HG03066 (cell line): ENCODE data around the gene DUS1L.
A peak's percentile ranks its signal among the peaks of the same experiment; 100 is the strongest.

ENCODE experiments used
- ATAC-seq: cut with Tn5 transposase; IDR thresholded peaks from one replicate; pipeline ENCODE4 v1.9.1; 2021; ENCODE audit warnings: low read depth; ENCODE audit not compliant: unreplicated experiment

Gene DUS1L

DNA sequence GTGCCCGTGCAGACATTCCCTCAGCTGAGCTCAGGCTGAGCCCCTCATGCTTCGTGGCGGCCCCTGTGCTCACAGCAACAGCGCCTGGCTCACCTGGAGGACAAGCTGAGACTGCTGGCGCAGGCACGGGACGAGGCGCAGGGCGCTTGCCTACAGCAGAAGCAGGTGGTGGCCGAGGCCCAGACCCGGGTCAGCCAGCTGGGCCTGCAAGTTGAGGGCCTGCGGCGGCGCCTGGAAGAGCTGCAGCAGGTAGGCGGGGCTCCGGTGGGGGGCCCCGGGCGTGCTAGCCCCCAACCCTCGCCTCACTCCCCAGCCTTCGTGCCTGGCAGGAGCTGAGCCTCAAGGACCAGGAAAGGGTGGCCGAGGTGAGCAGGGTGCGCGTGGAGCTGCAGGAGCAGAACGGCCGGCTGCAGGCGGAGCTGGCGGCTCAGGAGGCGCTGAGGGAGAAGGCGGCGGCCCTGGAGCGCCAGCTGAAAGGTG, 35.6 kb downstream of the DUS1L start:
- no peak for ATAC-seq

DNA sequence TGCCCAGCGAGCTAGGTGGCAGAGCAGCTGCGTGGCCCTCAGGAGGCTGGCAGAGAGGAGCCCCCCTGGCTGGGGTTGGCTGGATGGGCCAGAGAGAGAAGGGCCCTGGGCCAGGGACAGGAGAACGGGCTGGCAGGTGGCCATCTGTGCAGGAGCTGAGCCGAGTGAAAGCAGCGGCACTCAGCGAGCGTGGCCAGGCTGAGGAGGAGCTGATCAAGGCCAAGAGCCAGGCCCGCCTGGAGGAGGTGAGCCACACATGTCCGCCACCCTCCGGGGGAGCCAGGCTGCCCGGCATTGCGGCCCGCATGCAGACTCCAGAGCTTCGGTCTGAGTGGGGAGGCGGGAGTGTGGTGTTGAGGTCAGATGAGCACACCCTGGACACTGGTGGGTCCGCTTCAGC, 36.2 kb downstream of the DUS1L start:
- no peak for ATAC-seq

DNA sequence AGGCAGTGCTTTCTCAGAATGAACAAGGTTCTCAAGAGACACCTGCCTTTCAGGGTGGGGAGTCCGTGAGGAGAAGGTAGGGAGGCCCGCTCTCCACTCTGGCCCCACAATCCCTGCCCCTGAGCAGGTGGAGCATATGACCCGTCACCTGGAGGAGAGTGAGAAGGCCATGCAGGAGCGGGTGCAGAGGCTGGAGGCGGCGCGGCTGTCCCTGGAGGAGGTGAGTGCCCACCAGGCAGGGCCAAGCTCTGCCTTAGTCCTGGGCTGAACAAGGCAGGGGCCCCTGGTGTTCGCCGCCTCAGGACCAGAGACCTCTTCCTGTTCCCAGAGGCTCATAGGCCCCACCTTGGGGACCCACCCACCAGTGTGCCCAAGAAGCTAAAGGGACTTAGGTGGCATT, 36.6 kb downstream of the DUS1L start:
- ATAC-seq = no peak

DNA sequence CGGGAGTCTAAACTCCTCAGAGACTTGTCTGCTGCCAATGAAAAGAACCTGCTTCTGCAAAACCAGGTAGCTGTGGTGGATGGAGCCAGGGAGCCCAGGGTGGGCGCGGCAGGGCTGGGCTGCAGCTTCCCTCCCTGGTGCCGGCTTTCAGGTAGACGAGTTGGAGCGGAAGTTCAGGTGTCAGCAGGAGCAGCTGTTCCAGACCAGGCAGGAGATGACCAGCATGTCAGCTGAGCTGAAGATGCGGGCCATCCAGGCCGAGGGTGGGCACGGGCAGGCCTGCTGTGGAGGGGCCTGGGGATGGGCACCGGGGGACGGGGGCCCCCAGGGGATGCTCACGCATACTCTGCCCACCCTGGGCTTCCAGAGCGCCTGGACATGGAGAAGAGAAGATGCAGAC, 37.4 kb downstream of the DUS1L start:
- ATAC-seq = no peak

DNA sequence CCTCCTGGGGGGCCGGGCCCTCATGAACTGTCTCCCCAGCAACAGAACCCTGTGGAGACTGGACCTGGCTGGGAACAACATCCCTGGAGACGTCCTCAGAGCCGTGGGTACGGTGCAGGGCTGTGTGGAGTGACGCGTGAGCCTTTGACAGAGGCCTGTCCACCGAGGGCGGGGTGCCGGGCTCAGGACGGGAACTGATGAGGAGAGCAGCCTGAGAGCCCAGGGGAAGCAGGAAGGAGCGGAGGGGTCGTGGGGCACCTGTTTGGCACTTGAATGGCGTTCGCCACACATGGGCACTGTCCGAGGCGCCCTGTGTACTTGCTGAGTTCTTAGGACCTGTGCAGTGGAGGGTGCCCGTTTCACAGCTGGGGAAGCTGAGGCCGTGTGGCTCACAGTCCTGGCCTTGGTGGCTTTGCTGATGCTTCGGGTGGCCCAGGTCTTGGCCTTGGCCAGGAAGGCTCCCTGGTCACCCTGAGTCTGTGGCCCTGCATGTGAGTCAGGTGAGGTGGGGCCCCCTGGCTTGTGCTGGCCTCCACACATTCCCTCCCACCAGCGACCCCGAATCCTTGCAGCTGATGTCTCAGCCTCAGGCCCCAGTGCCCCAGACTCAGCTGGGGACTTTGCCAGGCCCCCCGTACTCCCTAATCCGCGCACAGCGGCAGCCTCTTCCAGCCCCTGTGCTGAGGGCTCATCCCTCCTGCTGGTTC, 40.0 kb downstream of the DUS1L start:
- no peak for ATAC-seq

DNA sequence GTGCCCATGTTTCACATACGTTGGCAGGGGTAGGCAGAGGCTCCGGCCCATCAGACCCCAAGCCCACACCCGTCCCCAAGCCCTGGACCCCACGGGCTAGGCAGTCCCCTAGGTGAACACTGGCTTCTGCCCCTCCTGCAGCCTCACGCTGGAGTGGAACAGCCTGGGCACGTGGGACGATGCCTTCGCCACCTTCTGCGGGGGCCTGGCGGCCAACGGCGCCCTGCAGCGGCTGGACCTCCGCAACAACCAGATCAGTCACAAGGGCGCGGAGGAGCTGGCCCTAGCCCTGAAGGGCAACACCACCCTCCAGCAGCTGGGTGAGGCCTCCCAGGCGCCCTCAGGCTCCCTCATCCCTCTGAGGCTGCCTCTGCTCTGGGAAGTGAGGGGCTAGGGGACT, 40.7 kb downstream of the DUS1L start:
- ATAC-seq = no peak

DNA sequence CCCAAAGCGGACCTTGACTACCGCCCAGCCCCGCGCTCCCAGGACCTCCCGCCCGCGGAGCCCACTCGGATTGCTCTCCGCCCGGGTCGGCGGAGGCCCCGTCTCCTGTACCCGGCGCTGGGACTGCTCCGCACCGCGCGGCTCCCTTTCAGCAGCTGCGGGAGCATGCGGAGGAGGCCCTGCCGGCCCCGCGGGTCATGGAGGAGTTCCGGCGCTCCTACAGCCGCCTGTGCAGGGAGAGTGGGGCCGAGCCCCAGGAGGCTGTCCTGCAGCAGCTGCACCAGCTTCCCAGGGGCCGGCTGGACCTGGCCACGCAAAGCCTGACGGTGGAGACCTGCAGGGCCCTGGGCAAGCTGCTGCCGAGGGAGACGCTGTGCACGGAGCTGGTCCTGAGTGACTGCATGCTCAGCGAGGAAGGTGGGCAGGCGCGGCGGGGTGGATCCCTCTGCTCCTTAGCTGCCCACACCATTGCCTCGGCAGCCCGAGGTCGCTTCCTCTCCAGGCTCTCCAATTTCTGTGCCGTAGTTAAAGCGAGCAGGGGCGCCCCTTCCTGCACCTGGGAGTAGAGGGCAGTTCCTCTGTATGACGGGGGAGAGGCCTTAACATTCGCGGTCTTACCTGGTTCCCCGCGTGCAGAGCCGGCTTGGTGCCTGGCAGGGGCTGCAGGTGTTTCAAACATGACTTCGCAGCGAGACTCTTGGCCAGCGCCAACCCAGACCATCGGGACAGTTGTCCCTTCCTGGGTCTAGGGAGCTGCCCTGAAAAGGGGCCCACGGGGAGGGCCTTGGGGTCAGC, 42.0 kb downstream of the DUS1L start:
- ATAC-seq = no peak

DNA sequence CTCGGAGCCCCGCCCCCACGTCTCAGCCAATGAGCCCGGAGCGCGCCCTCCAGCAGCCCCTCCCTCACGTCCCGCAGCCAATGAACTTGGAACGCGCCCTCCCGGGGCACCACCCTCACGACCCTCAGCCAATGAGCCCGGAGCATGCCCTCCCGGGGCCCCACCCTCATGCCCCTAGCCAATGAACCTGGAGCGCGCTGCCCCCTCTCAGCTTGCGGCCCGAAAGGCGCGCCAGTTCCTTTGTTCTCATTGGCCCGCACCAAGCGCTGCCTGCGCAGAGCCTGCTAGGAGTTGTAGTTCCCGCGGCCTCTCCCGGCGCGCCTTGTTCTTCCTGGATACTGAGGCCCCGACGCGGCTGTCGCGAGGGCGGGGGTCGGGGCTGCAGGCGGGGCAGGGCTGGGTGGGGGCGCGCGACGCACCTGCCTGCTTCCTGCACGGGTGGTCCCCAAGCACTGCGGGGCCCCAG, 42.6 kb downstream of the DUS1L start, which contains the start of gene LRRC45:
TSS of gene LRRC45 (plus strand) at position 325 of the 466 bp plus-strand sequence. CDS start 339 bp downstream, outside the sequence.
- ATAC-seq = peak; percentile 85

DNA sequence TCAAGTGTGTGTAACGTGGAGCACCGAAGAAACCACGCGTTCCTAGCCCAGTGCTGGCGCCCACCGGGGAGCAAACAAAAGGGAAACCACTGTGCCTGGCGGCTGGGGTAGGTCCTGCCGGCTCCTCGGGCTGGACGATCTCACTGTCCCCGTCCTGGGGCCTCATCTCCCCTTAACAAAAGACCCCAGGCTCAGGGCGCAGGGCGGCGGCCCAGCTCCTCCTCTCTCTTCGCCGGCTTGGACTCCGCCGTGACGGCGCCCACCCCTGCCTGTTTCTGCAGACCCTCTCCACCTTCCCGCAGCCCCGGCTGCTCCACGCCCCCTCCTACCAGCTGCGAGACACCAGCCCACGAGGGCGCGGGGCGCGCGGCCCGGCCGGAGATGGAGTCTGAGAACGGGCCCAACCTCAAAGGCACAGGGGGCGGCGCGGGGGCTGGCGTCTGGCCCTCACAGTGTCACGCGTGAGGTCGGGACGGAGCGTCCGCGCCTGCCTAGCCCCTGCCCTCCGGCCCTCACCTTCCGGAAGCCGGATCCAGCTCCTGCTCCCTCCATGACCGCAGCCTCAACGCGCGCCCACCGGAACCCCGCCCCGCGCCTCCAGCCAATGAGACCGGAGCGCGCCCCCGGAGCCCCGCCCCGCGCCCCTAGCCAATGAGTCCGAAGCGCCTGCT, 43.2 kb downstream of the DUS1L start, which contains the start of gene CENPX:
TSS of gene CENPX (minus strand) at position 569 of the 671 bp plus-strand sequence. CDS start at position 552, 17 bp downstream.
- ATAC-seq = no peak

DNA sequence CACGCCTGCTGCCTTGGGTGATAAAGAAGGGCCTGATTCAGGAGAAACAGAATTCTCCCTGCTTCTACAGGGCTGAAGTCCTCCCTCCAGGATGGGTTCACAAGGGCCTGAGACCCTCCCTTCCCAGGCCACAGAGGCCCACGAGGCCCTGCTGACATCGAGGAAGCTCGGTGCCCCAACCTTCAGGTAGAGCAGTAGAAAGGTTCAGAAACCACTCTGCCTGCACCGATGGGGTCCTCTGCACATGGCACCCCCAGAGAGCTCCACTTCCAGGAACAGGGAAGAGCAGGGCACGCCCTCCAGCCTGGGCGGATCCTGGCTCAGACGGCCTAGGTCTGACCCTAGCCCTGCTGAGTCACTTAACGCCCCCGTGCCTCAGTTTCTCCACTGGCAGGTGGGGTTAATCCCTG, 43.7 kb downstream of the DUS1L start:
- no peak for ATAC-seq

DNA sequence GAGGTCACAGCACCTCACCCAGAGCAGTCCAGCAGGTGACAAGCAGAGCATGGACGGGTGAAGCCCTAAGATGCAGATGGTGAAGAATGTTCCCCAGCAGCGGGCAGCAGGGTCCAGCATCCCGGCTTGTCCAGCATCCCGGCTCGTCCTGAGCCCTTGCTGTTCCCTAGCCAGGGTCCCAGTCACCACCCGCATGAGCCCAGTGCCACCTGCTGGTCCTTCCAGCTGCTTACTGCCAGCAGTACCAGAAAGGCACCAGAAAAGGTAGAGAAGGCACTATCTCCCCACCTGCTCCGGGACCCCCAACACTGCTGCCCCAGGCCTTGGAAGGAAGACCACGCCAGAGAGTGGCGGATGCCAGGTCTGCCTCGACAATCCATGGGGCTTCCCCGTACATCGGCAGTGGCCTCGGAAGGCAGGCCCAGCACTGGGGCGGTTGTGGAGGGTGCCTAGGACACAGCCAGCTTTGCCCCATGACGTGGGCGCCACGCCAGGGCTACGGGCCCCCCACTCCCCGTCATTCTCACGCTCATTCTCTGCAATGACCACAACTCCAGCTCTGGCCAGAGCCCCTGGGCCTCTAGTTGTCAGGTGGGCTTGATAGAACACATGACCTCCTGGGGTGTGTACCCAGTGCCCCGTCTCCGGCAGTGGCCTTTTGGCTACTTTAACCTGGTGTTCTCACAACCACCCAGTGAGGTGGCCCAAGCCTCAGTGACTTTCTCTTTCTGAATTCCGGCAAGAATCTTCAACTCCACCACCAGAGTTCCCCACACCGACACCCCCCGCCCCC, 44.3 kb downstream of the DUS1L start:
- no peak for ATAC-seq

DNA sequence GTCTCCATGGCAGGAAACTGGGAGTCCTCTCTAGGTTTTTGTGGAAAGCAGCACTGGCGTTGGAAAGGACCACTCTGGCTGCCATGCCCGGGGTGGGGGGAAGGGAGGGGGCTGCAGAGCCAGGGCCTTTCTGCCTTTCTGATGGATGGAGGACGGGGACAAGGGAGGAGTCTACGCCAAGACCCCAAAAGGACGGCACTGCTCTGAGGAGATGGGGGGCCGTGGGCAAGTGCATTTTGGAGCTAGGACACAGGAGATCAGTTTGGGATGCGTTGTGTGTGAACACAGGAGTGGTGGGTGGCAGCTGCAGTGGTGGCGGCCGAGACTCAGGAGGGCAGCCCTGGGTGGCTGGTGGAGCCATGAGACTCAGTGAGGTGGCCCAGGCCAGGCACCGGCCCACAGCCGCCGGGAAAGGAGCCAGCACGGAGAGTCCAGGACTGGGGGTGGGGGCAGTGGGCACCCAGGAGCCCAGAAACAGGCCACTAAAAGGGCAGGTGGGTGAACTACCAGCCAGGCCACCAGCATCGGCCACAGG, 45.0 kb downstream of the DUS1L start:
- no peak for ATAC-seq

DNA sequence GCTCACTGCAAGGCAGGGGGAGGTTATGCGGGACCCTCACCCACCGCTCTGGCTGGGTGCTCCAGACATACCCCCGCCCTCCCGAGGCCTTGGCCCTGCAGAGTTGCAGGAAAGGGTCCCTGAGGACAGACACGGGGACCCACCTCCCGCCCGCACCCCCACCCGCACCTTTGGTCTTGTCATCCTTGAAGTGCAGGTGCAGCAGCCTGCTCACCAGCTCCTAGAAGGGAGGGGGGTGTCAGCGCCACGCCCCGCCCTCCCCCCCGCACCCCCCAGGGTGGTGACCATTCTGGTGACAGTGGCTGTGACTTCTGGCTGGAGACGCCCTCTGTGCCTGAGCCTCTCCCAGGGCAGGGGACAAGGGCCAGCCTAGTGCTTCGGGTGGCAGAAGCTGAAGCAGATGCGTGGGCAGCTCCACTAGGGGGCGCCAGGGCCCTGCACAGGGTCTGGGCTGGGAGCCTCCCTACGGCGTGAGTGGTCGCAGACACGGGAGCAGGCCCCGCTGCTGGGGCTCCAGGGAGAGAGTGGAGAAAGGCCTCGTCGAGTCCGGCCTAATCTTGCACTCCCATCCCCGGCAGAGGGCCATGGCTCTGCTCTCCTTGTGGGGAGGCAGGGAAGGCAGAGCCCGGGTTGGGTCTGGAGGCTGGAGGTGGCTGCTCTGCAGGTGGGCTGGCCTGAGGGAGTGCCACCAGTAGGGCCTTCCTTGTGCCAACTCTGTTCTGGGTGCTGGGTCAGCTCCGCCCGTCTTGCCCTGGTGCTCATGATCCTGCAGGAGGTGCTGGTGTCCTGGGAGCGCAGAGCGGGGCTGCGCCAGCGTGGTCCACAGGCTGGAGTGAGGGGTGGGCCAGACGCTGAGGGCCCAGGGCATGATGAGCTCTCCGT, 45.7 kb downstream of the DUS1L start:
- ATAC-seq = no peak

DNA sequence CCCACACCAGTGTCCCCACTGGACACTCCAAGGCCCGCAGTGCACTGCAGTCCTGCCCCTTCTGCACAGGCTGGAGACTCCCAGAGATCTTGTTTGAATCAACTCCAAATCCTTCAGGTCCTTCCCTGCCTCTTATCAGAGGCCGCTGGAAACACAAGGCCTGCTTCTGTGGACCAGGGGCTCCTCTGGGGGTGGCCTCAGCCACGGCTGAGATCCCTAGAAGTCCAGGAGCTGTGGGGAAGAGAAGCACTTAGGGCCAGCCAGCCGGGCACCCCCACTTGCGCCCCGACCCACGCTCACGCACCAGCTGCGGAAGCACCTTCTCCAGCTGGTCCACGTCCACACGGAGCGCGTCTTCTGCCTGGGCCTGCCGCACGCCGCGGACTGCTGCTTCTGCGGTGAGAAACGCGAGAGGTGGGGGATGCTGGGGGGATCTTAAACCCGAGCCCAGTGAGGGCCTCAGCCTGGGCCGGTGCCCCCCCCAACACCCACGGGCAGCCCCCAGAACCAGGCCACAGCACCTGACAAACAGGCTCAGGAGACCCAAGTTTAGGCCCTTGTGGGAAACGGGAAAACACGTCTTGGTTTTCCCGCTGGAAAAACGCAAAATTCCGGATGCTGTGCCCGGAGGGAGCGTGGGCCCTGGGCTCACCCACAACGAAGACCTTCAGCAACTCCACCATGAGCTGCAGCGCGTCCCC, 46.5 kb downstream of the DUS1L start:
- ATAC-seq = no peak

DNA sequence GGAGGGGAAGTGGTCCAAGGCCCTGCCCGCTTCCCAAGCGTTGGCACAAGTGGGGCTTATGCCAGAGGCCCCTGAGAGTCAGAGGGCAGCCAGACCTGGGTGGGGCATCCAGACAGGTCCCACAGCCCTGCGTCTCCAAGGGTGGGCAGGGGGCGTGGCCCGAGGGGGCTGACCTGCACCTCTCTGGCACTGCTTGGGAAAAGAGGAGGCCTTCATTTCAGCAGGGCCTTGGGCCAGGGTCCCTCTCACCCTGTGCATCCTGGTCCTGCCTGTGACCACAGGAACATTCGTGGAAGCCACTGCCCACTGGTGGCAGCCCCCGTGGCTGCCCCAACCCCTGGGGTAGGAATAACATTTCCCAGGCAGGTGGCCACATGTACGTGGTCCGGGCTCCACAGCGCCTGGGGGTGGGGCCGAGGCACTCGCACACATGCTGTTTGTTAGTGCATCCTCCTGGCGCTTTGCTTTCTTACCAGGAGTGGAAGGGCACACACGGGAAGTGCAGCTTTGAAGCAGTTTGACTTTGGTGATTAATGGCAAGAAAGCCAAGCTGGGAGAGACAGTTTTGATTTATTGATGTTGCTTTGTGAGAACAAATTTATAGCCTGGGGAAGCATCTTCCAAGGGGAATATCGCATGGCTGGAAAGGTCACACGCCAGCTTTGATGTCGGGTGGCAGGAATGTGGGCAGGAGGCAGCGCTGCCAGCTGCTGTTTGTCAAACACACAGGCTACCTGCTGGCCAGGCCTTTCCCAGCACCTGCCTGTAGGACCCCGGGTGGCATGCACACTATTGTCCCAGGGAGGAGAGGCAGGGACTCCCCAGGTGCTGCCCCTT, 47.2 kb downstream of the DUS1L start:
- no peak for ATAC-seq

DNA sequence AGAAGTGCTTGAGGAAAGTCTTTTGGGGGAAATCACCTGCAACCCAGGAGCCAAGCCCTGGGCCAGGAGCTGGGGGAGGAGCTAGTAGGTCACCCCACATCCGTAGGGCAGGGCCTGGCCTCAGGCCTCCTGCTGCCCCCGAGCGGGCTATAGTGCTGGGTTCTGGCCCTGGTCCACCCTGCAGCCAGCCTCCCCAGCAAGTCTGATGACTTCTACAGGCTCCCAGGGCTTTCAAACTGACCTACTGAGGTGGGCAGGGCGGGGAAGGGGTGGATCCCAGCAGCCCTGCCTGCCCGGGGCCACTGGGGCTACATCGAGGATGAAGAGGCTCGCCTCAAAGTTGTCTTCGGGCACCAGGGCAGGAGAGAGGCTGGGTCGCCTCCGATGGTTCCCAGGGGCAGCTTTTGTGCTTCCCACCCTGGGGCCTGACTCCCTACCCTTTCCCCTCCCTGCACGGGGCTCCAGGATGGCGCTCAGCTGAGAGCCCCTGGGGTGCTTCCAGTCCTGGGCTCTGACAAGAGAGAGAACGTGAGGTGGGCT, 47.9 kb downstream of the DUS1L start:
- ATAC-seq = no peak

DNA sequence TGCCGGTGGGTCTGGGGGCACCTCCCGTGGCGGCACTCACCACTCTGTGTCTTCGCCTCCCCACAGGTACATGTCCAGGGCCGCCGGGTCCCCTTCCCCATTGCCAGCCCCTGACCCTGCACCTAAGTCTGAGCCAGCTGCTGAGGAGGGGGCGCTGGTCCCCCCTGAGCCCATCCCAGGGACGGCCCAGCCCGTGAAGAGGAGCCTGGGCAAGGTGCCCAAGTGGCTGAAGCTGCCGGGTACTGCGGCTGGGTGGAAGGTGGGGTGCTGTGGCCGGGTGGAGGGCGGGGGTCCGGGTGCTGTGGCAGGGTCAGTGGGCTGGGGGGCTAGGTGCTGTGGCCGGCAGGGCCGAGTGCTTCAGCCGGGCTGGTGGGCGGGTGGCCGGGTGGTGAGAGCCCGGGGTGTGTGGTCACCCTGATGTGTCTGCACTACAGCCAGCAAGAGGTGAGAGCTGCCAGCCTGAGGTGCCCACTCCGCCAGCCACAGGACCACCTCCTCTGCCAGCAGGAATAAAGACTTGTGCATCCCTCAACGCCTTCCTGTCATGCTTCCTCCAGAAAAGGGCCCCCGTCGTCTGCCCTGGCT, 48.6 kb downstream of the DUS1L start:
- ATAC-seq = no peak
